Left ventricle myocardium inferior (tissue), 1 donor: Measurements from ENCODE around the gene PARD3B. TPM values are rescaled to one million over a fixed set of nuclear protein-coding genes. Genes with fewer than 3 reads are reported as not detected.

Experiments used
- DNase-seq: peaks from one replicate; pipeline ENCODE4 v3.0.0-alpha.2; 2020
- H3K27ac ChIP-seq: fragments of 200-600 bp; replicated peaks from 2 replicates; pipeline ENCODE4 v1.8.0; 2021
- H3K27me3 ChIP-seq: fragments of 200-600 bp; 2 replicates; pipeline ENCODE4 v1.8.0; 2021; ENCODE audit warnings: low read depth
- H3K36me3 ChIP-seq: fragments of 200-600 bp; 2 replicates; pipeline ENCODE4 v1.8.0; 2021
- H3K4me1 ChIP-seq: fragments of 200-600 bp; 2 replicates; pipeline ENCODE4 v1.8.0; 2021
- H3K4me3 ChIP-seq: fragments of 200-600 bp; 2 replicates; pipeline ENCODE4 v1.8.0; 2021; ENCODE audit warnings: mild to moderate bottlenecking, moderate library complexity
- H3K9me3 ChIP-seq: fragments of 200-600 bp; replicated peaks from 2 replicates; pipeline ENCODE4 v1.8.0; 2021
- CTCF ChIP-seq: fragments of 200-600 bp; IDR thresholded peaks from 2 replicates; pipeline ENCODE4 v1.8.0; 2021; ENCODE audit warnings: antibody characterized with exemption, mild to moderate bottlenecking, borderline replicate concordance
- intact Hi-C: fragments of 100-400 bp; cut with micrococcal nuclease; formaldehyde crosslinking; loops from one replicate; pipeline ENCODE4 v1.11.0; 2022
- total RNA-seq: library from RNA; stranded (reverse); fragmentation: NEBNext Ultra II Directional; extraction: Animal tissue kit (Norgen Biotek cat#: 25700); gene quantifications from one replicate; pipeline ENCODE4 v1.2.1, GENCODE V29; 2021
- donor health status: DM: no; HTN: yes; CAD: no; lungs with severe emphysema.

Gene PARD3B
- total RNA-seq, 1 donor from 2014 or later = 9.1 TPM

- Histone ChIP-seq H3K27me3 (no peaks in the 10 kb centered on the region), H3K27ac (no peak overlapping the region), H3K36me3 (no peaks in the 10 kb centered on the region), H3K4me1 (peaks cover 7% of the 10 kb centered on the region), H3K9me3 (no peaks in the 10 kb centered on the region), H3K4me3 (no peak overlapping the region)
- no peak for DNase-seq
- intact Hi-C loops = no loop called here
- no peak for TF ChIP-seq CTCF
Observed at GRCh38 chr2:204753841-204754240, 208.6 kb downstream of the PARD3B start.

GRCh38 chr2:204754898-204755297, 209.6 kb downstream of the PARD3B start:
- Histone ChIP-seq H3K27ac (no peak overlapping the region), H3K36me3 (no peaks in the 10 kb centered on the region), H3K9me3 (no peaks in the 10 kb centered on the region), H3K27me3 (no peaks in the 10 kb centered on the region), H3K4me1 (peaks cover 7% of the 10 kb centered on the region), H3K4me3 (no peak overlapping the region)
- intact Hi-C loops = no loop called here
- no peak for DNase-seq
- no peak for TF ChIP-seq CTCF

GRCh38 chr2:204763974-204764703, 218.9 kb downstream of the PARD3B start:
- no peak for TF ChIP-seq CTCF
- Histone ChIP-seq H3K36me3 (peaks cover 10% of the 10 kb centered on the region), H3K4me3 (no peak overlapping the region), H3K27me3 (no peaks in the 10 kb centered on the region), H3K9me3 (peaks cover 31% of the 10 kb centered on the region), H3K27ac (no peak overlapping the region), H3K4me1 (no peaks in the 10 kb centered on the region)
- intact Hi-C loops = no loop called here
- DNase-seq = no peak

- no peak for DNase-seq
- no peak overlapping the region for H3K27ac ChIP-seq
- H3K4me3 ChIP-seq = no peak overlapping the region
- peaks cover 12% of the 10 kb centered on the region for H3K4me1 ChIP-seq
- H3K9me3 ChIP-seq = peaks cover under 1% of the 10 kb centered on the region
- H3K27me3 ChIP-seq = no peaks in the 10 kb centered on the region
- intact Hi-C loops = no loop called here
- no peaks in the 10 kb centered on the region for H3K36me3 ChIP-seq
- no peak for TF ChIP-seq CTCF
Observed at GRCh38 chr2:204770735-204771134, 225.5 kb downstream of the PARD3B start.

GRCh38 chr2:204771721-204772120, 226.4 kb downstream of the PARD3B start:
- Histone ChIP-seq H3K36me3 (no peaks in the 10 kb centered on the region), H3K9me3 (no peaks in the 10 kb centered on the region), H3K4me1 (peaks cover 13% of the 10 kb centered on the region), H3K27ac (no peak overlapping the region), H3K27me3 (no peaks in the 10 kb centered on the region), H3K4me3 (no peak overlapping the region)
- TF ChIP-seq CTCF = no peak
- intact Hi-C loops = no loop called here
- no peak for DNase-seq
